ENCODE data around the gene CCNA2. TPM values are rescaled to one million over a fixed set of nuclear protein-coding genes. Genes with fewer than 3 reads are reported as not detected.

The CCNA2 gene
- total and polyA plus RNA-seq, 2 experiments from 2014 or later: 16.0 to 129 TPM

DNA sequence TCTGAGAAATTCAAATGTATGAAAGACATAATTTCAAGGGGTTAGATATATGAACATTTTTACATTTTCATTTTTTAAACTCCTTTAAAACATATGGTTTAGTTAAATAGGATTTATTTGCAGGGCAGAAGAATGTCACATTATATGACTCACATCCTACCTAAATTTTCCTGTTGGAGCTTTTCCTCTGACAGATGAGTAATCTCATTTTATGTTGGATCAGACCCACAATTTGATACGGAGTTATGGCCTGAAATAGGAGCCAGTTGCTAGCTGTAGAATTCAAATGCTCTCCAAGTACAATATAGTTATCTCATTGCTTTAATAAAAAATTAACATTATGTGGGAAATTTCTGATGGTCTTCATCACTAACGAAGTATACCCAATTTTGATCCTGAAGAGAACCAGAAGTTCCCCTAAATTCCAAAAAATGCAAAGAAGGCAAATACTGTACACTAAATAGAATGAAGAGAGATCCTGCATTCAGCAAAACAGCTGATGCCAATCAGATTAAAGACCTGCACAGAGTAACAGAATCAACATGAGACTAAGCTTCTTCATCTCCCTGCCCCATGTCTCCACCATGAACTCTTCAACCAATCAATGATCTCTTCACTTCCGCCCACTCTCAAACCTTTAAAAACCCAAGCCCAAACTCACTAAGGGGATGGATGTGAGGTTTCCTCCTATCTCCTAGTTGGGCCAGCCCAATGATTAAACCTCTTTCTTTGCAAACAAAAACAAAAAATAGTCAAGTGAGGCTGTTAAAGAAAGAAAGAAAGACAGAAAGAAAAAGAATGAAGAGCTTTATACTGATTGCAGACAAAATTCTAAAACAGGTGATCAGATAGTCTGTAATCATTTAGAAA is 33.5 kb downstream of the CCNA2 start:
- TF ChIP-seq CTCF (IDR thresholded peaks at IDR 0.05; ENCODE audit: low read depth, low read length): no peak
- DNase-seq (ENCODE audit: low read depth in 1 of 2, low spot score in 1 of 2): peak in 1 of 2 donors; percentile 64
- Histone ChIP-seq H3K4me1 (ENCODE audit: low read depth) (no peaks in the 10 kb centered on the region), H3K36me3 (no peaks in the 10 kb centered on the region), H3K27me3 (peaks cover 9% of the 10 kb centered on the region), H3K27ac (no peak overlapping the region), H3K4me3 (no peak overlapping the region), H3K9me3 (ENCODE audit: low read depth) (no peaks in the 10 kb centered on the region)

GRCh38 chr4:121789455-121789854 is 34.2 kb downstream of the CCNA2 start:
- H3K27ac ChIP-seq: no peak overlapping the region
- no peaks in the 10 kb centered on the region for H3K36me3 ChIP-seq
- H3K4me3 ChIP-seq: no peak overlapping the region
- peaks cover 9% of the 10 kb centered on the region for H3K27me3 ChIP-seq
- TF ChIP-seq CTCF (IDR thresholded peaks at IDR 0.05; ENCODE audit: low read depth, low read length): no peak
- DNase-seq (ENCODE audit: low read depth in 1 of 2, low spot score in 1 of 2): no peak
- no peaks in the 10 kb centered on the region for H3K9me3 ChIP-seq (ENCODE audit: low read depth)
- H3K4me1 ChIP-seq (ENCODE audit: low read depth): no peaks in the 10 kb centered on the region

GRCh38 chr4:121788896-121789295 is 34.8 kb downstream of the CCNA2 start:
- no peak overlapping the region for H3K4me3 ChIP-seq
- TF ChIP-seq CTCF (IDR thresholded peaks at IDR 0.05; ENCODE audit: low read depth, low read length): no peak
- H3K36me3 ChIP-seq: no peaks in the 10 kb centered on the region
- H3K4me1 ChIP-seq (ENCODE audit: low read depth): no peaks in the 10 kb centered on the region
- DNase-seq (ENCODE audit: low read depth in 1 of 2, low spot score in 1 of 2): no peak
- peaks cover 9% of the 10 kb centered on the region for H3K27me3 ChIP-seq
- H3K9me3 ChIP-seq (ENCODE audit: low read depth): no peaks in the 10 kb centered on the region
- H3K27ac ChIP-seq: no peak overlapping the region

- no peak overlapping the region for H3K27ac ChIP-seq
- TF ChIP-seq CTCF (IDR thresholded peaks at IDR 0.05; ENCODE audit: low read depth, low read length): no peak
- H3K27me3 ChIP-seq: peaks cover 12% of the 10 kb centered on the region
- no peak overlapping the region for H3K4me3 ChIP-seq
- H3K36me3 ChIP-seq: no peaks in the 10 kb centered on the region
- no peaks in the 10 kb centered on the region for H3K9me3 ChIP-seq (ENCODE audit: low read depth)
- DNase-seq (ENCODE audit: low read depth in 1 of 2, low spot score in 1 of 2): no peak
- no peaks in the 10 kb centered on the region for H3K4me1 ChIP-seq (ENCODE audit: low read depth)
Measured at GRCh38 chr4:121786221-121786620, 37.5 kb downstream of the CCNA2 start.

- H3K27ac ChIP-seq: no peak overlapping the region
- no peaks in the 10 kb centered on the region for H3K36me3 ChIP-seq
- H3K27me3 ChIP-seq: peaks cover 12% of the 10 kb centered on the region
- TF ChIP-seq CTCF (IDR thresholded peaks at IDR 0.05; ENCODE audit: low read depth, low read length): no peak
- peak in 1 of 2 donors; percentile 74 for DNase-seq (ENCODE audit: low read depth in 1 of 2, low spot score in 1 of 2)
- H3K9me3 ChIP-seq (ENCODE audit: low read depth): no peaks in the 10 kb centered on the region
- H3K4me1 ChIP-seq (ENCODE audit: low read depth): no peaks in the 10 kb centered on the region
- H3K4me3 ChIP-seq: no peak overlapping the region
Measured at GRCh38 chr4:121785479-121785878, 38.2 kb downstream of the CCNA2 start.
